Measurements from ENCODE around the gene CCNL2. TPM values are rescaled to one million over a fixed set of nuclear protein-coding genes. Genes with fewer than 3 reads are reported as not detected.
A peak's percentile ranks its signal among the peaks of the same experiment; 100 is the strongest.

Gene CCNL2
- total RNA-seq, 6 donors from 2014 or later: 131 to 897 (median 216) TPM

GRCh38 chr1:1336446-1336845 is 62.7 kb downstream of the CCNL2 start:
- TF ChIP-seq CTCF (IDR thresholded peaks at IDR 0.05) (no peak), POLR2A (IDR thresholded peaks at IDR 0.05) (no peak), EP300 (IDR thresholded peaks at IDR 0.05) (no peak), POLR2AphosphoS5 (IDR thresholded peaks at IDR 0.05) (no peak)
- H3K36me3 ChIP-seq: peaks cover 3 to 64% (median 44%) of the 10 kb centered on the region in 4 donors
- WGBS, 2 donors: 96 to 98% methylated on average over 8 to 22 of the region's 26 CpGs

DNA sequence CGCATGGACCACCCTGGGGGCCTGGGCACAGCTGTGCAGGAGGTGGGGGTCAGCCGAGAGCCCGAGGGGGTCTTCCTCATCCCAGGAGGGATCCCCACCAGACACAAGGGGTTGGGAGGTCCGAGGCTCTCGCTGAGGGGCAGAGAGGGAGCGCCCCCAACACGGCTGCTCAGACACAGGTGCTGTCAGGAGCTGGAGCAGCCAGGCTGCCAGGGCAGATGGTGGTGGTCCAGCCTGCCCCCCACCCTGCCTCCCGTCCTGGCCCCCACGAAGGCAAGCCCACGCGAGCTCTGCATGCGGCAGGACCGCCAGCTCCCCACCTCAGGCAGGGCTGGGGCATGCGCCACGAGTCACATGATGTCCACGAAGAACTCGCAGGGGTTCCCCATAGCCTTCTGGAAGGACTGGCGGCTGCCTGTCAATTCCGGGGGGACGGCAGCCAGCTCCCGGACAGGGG is 63.3 kb downstream of the CCNL2 start:
- Histone ChIP-seq H3K27me3 (no peaks in the 10 kb centered on the region), H3K27ac (no peak overlapping the region), H3K9me3 (no peaks in the 10 kb centered on the region), H3K4me3 (no peak overlapping the region), H3K36me3 (peaks cover 3 to 58% (median 41%) of the 10 kb centered on the region in 4 donors), H3K4me1 (peaks cover 0 to 23% (median 8%) of the 10 kb centered on the region in 4 donors)
- DNase-seq: peak in 1 of 2 donors; percentile 75
- ATAC-seq (ENCODE audit: low FRiP score in 2 of 2): no peak
- TF ChIP-seq POLR2AphosphoS5 (IDR thresholded peaks at IDR 0.05) (no peak), EP300 (IDR thresholded peaks at IDR 0.05) (no peak), POLR2A (IDR thresholded peaks at IDR 0.05) (no peak), CTCF (IDR thresholded peaks at IDR 0.05) (no peak)
- 60 to 88% methylated on average over 1 to 19 of the region's 21 CpGs for WGBS, 2 donors

More at GRCh38 chr1:1336446-1336845, 62.7 kb downstream of the CCNL2 start:
- Histone ChIP-seq H3K27me3 (no peaks in the 10 kb centered on the region), H3K4me3 (no peak overlapping the region), H3K4me1 (peaks cover 0 to 17% (median 1%) of the 10 kb centered on the region in 4 donors), H3K27ac (no peak overlapping the region), H3K9me3 (no peaks in the 10 kb centered on the region)
- DNase-seq: peak in 1 of 2 donors; percentile 79
- ATAC-seq (ENCODE audit: low FRiP score in 2 of 2): no peak

Other genes starting within 250 kb of the CCNL2 start
- gene TTLL10, start 225.5 kb downstream of the CCNL2 start, total RNA-seq: 10 to 100 TPM in 2 of 6 donors, 1 to 10 TPM in 3, under 1 TPM in 1; 0.86 to 14.5 (median 5.8) TPM
- gene TNFRSF18, start 192.7 kb downstream of the CCNL2 start, total RNA-seq: 1 to 10 TPM in 4 of 6 donors, under 1 TPM in 1, not detected in 1; 0.89 to 3.4 (median 2.1) TPM
- gene TNFRSF4, start 185.2 kb downstream of the CCNL2 start, total RNA-seq: 10 to 100 TPM in 2 of 6 donors, 1 to 10 TPM in 3, under 1 TPM in 1; 0.46 to 15.4 (median 2.4) TPM
- gene SDF4, start 167.3 kb downstream of the CCNL2 start, total RNA-seq: 100 to 1,000 TPM in 5 of 6 donors, 10 to 100 TPM in 1; 79.0 to 172 (median 148) TPM
- 10 to 100 TPM; 15.2 to 31.3 (median 19.9) TPM for gene B3GALT6, start 167.1 kb downstream of the CCNL2 start, total RNA-seq
- 1 to 10 TPM in 4 of 6 donors, not detected in 2; 1.9 to 6.3 (median 2.8) TPM for gene C1QTNF12, start 152.6 kb downstream of the CCNL2 start, total RNA-seq
- 10 to 100 TPM; 41.5 to 88.0 (median 50.5) TPM for gene UBE2J2, start 125.5 kb downstream of the CCNL2 start, total RNA-seq
- gene SCNN1D, start 118.9 kb downstream of the CCNL2 start, total RNA-seq: 10 to 100 TPM in 1 of 6 donors, 1 to 10 TPM in 4, under 1 TPM in 1; 0.91 to 17.8 (median 2.7) TPM
- gene ACAP3, start 91.4 kb downstream of the CCNL2 start, total RNA-seq: 100 to 1,000 TPM in 2 of 6 donors, 10 to 100 TPM in 4; 33.5 to 166 (median 60.1) TPM
- gene PUSL1, start 90.7 kb downstream of the CCNL2 start, total RNA-seq: 10 to 100 TPM; 16.8 to 38.8 (median 23.0) TPM
- 100 to 1,000 TPM in 2 of 6 donors, 10 to 100 TPM in 4; 71.7 to 267 (median 90.5) TPM for gene INTS11, start 74.7 kb downstream of the CCNL2 start, total RNA-seq
- 10 to 100 TPM; 14.7 to 41.6 (median 26.0) TPM for gene CPTP, start 74.5 kb downstream of the CCNL2 start, total RNA-seq
- 1 to 10 TPM in 1 of 6 donors, under 1 TPM in 5; 0.22 to 1.0 (median 0.79) TPM for gene TAS1R3, start 68.1 kb downstream of the CCNL2 start, total RNA-seq
- 100 to 1,000 TPM in 3 of 6 donors, 10 to 100 TPM in 3; 71.8 to 205 (median 90.6) TPM for gene DVL1, start 49.9 kb downstream of the CCNL2 start, total RNA-seq
- gene MXRA8, start 40.8 kb downstream of the CCNL2 start, total RNA-seq: 100 to 1,000 TPM in 2 of 6 donors, 10 to 100 TPM in 4; 23.9 to 137 (median 63.4) TPM
- gene AURKAIP1, start 24.1 kb downstream of the CCNL2 start, total RNA-seq: 100 to 1,000 TPM in 5 of 6 donors, 10 to 100 TPM in 1; 76.0 to 149 (median 119) TPM
- 100 to 1,000 TPM in 3 of 6 donors, 10 to 100 TPM in 3; 90.7 to 145 (median 101) TPM for gene MRPL20, start 8.0 kb upstream of the CCNL2 start, total RNA-seq
- 10 to 100 TPM; 21.3 to 54.5 (median 34.7) TPM for gene ANKRD65, start 21.9 kb upstream of the CCNL2 start, total RNA-seq
- 100 to 1,000 TPM in 2 of 6 donors, 10 to 100 TPM in 4; 41.8 to 108 (median 62.5) TPM for gene VWA1, start 36.4 kb upstream of the CCNL2 start, total RNA-seq
- 10 to 100 TPM in 5 of 6 donors, 1 to 10 TPM in 1; 9.2 to 20.9 (median 14.7) TPM for gene ATAD3C, start 50.4 kb upstream of the CCNL2 start, total RNA-seq
- gene ATAD3B, start 72.4 kb upstream of the CCNL2 start, total RNA-seq: 100 to 1,000 TPM in 1 of 6 donors, 10 to 100 TPM in 5; 19.9 to 120 (median 26.9) TPM
- gene ATAD3A, start 112.8 kb upstream of the CCNL2 start, total RNA-seq: 10 to 100 TPM; 18.5 to 31.9 (median 24.0) TPM
- 1 to 10 TPM in 5 of 6 donors, not detected in 1; 1.8 to 3.6 (median 3.1) TPM for gene TMEM240, start 141.3 kb upstream of the CCNL2 start, total RNA-seq
- 100 to 1,000 TPM; 122 to 174 (median 146) TPM for gene SSU72, start 175.5 kb upstream of the CCNL2 start, total RNA-seq
- gene FNDC10, start 200.8 kb upstream of the CCNL2 start, total RNA-seq: 10 to 100 TPM in 4 of 6 donors, 1 to 10 TPM in 2; 8.7 to 21.0 (median 12.4) TPM
- 100 to 1,000 TPM in 3 of 6 donors, 10 to 100 TPM in 3; 52.7 to 284 (median 84.7) TPM for gene MIB2, start 216.2 kb upstream of the CCNL2 start, total RNA-seq
- gene MMP23B, start 232.8 kb upstream of the CCNL2 start, total RNA-seq: 10 to 100 TPM in 5 of 6 donors, not detected in 1; 13.6 to 79.3 (median 33.0) TPM

Data from upper lobe of left lung (tissue), 6 donors.